Lung (tissue), 12 donors: ENCODE data around the gene C8G. TPM values are rescaled to one million over a fixed set of nuclear protein-coding genes. Genes with fewer than 3 reads are reported as not detected.

ENCODE experiments used
- ATAC-seq: fragments of 200-7000 bp; cut with Tn5 transposase; one replicate; pipeline ENCODE4 v1.9.1; 2020; ENCODE audit warnings: moderate number of reproducible peaks; ENCODE audit not compliant: insufficient read depth, low FRiP score
- DNase-seq, 3 donors: peaks; one replicate each; pipeline ENCODE4 v3.0.0-alpha.2; 2013 to 2017
- H3K27ac ChIP-seq, 2 donors: one replicate each; pipeline ENCODE4 v1.5.1; 2013; ENCODE audit warnings: mild to moderate bottlenecking in 2 of 2, moderate library complexity in 2 of 2, control low read depth in 1 of 2, inconsistent platforms in 1 of 2, low read depth in 1 of 2, low read length in 1 of 2
- H3K27me3 ChIP-seq, 3 donors: one replicate each; pipeline ENCODE4 v1.5.1; 2013; ENCODE audit warnings: low read length in 2 of 3; ENCODE audit not compliant: control insufficient read depth in 3 of 3, insufficient read depth in 3 of 3
- H3K36me3 ChIP-seq, 4 donors: one replicate each; pipeline ENCODE4 v1.5.1; 2013; ENCODE audit warnings: low read length in 4 of 4, mild to moderate bottlenecking in 1 of 4, moderate library complexity in 1 of 4; ENCODE audit not compliant: control insufficient read depth in 4 of 4, insufficient read depth in 4 of 4
- H3K4me1 ChIP-seq, 5 donors: one replicate each; pipeline ENCODE4 v1.5.1; 2013; ENCODE audit warnings: low read length in 5 of 5, mild to moderate bottlenecking in 2 of 5, moderate library complexity in 1 of 5; ENCODE audit not compliant: control insufficient read depth in 5 of 5, insufficient read depth in 5 of 5
- H3K4me3 ChIP-seq: one replicate; pipeline ENCODE4 v1.5.1; 2013; ENCODE audit warnings: mild to moderate bottlenecking, control low read depth, moderate library complexity
- H3K9ac ChIP-seq, 2 donors: one replicate each; pipeline ENCODE4 v1.5.1; 2013; ENCODE audit warnings: low read length in 2 of 2, control low read depth in 1 of 2; ENCODE audit not compliant: insufficient read depth in 1 of 2
- H3K9me3 ChIP-seq, 4 donors: one replicate each; pipeline ENCODE4 v1.5.1; 2013; ENCODE audit warnings: low read length in 3 of 4, mild to moderate bottlenecking in 1 of 4, moderate library complexity in 1 of 4; ENCODE audit not compliant: control insufficient read depth in 4 of 4, insufficient read depth in 3 of 4
- WGBS, 2 donors: extraction: QIAGEN DNeasy Blood & Tissue Kit; methylation state at CpG; one replicate each; pipeline ENCODE4 v1.1.7; 2013; 5-methylcytosine and 5-hydroxymethylcytosine counted together
- polyA plus RNA-seq, 2 donors: library from polyadenylated mRNA; stranded (reverse); fragments of 200-250 nt; gene quantifications; one replicate each; pipeline ENCODE4 v1.2.1, GENCODE V29; 2013
- total RNA-seq, 2 donors: library from RNA; depleted of rRNA in 1 of 2; stranded (reverse); fragments of >200 nt in 1 of 2; gene quantifications; one replicate each; pipeline ENCODE4 v1.2.1, GENCODE V29; 2014 to 2021
- TF ChIP-seq, protein P1 (sequence below): IDR thresholded peaks from 2 replicates; pipeline ENCODE4 v1.5.1; 2012; ENCODE audit warnings: mild to moderate bottlenecking; ENCODE audit errors: control extremely low read depth, extremely low read depth
- donor health status: control.
- donor health status: control.
- donor health status: Bipolar disorder and iron deficiency.
- donor health status: healthy.
- donor health status: DM: yes; HTN: yes; CAD: no.

Gene C8G
- total and polyA plus RNA-seq, 4 donors = 0.90 to 2.1 (median 1.4) TPM; not detected in 1

- ATAC-seq (no peak), DNase-seq (no peak)
- no peaks in the 10 kb centered on the region for H3K36me3 ChIP-seq
- no peaks in the 10 kb centered on the region for H3K27me3 ChIP-seq
- H3K9ac ChIP-seq = no peak overlapping the region
- TF ChIP-seq, protein P1, sequence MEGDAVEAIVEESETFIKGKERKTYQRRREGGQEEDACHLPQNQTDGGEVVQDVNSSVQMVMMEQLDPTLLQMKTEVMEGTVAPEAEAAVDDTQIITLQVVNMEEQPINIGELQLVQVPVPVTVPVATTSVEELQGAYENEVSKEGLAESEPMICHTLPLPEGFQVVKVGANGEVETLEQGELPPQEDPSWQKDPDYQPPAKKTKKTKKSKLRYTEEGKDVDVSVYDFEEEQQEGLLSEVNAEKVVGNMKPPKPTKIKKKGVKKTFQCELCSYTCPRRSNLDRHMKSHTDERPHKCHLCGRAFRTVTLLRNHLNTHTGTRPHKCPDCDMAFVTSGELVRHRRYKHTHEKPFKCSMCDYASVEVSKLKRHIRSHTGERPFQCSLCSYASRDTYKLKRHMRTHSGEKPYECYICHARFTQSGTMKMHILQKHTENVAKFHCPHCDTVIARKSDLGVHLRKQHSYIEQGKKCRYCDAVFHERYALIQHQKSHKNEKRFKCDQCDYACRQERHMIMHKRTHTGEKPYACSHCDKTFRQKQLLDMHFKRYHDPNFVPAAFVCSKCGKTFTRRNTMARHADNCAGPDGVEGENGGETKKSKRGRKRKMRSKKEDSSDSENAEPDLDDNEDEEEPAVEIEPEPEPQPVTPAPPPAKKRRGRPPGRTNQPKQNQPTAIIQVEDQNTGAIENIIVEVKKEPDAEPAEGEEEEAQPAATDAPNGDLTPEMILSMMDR = no peak
- H3K4me3 ChIP-seq = no peak overlapping the region
- H3K9me3 ChIP-seq = no peaks in the 10 kb centered on the region
- peaks cover 0 to 30% (median 9%) of the 10 kb centered on the region in 5 donors for H3K4me1 ChIP-seq
- 70 to 80% methylated on average over 13 of the region's 13 CpGs for WGBS, 2 donors
- H3K27ac ChIP-seq = no peak overlapping the region
Observed at GRCh38 chr9:136972743-136973142, 27.7 kb downstream of the C8G start.

DNA sequence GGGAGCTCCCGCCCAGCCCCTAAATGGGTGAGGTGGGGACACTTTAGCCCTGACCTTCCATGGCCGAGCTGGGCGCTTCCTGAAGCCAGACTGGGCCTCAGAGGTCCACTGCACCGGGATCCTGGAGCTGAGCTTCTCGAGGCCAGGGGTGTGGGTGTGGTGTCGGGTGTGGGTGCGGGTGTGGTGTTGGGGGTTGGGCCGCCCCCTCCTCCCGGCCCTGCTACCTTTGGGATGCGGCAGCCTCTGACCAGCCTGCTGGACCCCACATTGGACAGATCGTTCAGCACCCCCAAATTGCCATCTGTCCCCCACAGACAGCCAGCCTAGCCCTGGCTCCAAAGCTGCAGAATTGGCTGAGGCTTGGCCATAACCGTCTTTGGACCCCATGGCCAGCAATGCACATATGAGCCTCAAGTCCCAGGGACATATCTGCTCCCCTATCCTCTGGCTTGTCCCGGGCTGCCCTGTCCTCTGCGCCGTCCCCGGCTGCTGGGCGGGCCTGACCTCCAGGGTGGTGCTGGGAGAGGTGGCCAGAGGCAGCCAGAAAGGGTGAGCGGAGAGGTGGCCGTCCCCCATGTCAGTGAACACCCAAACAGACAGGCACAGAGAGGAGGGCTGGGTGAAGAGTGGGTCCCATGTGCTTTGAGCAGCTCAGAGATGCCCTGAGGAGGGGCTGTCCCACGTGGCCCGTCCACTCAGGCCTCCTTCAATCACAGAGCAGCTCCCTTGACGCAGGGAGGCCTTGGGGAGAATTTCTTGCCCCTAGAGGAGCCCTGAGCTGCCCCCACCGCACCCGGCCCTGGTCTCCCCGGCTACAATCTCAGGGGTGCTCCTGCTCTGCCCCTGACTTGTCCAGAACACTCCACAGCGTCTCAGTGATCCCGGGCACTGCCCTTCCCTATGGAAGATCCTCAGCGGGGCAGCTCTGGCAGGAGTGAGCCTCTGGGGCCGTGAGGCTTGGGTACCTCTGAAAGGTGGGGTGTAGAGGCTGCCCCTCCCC, 28.9 kb downstream of the C8G start:
- DNase-seq = no peak
- H3K9ac ChIP-seq = no peak overlapping the region
- no peaks in the 10 kb centered on the region for H3K36me3 ChIP-seq
- peaks cover 0 to 31% (median 5%) of the 10 kb centered on the region in 5 donors for H3K4me1 ChIP-seq
- no peaks in the 10 kb centered on the region for H3K9me3 ChIP-seq
- H3K27ac ChIP-seq = peak overlapping the region in 1 of 2 donors; percentile 11
- no peaks in the 10 kb centered on the region for H3K27me3 ChIP-seq
- WGBS, 2 donors = 88 to 95% methylated on average over 28 to 29 of the region's 29 CpGs
- ATAC-seq = no peak
- TF ChIP-seq, protein P1 = no peak
- no peak overlapping the region for H3K4me3 ChIP-seq

DNA sequence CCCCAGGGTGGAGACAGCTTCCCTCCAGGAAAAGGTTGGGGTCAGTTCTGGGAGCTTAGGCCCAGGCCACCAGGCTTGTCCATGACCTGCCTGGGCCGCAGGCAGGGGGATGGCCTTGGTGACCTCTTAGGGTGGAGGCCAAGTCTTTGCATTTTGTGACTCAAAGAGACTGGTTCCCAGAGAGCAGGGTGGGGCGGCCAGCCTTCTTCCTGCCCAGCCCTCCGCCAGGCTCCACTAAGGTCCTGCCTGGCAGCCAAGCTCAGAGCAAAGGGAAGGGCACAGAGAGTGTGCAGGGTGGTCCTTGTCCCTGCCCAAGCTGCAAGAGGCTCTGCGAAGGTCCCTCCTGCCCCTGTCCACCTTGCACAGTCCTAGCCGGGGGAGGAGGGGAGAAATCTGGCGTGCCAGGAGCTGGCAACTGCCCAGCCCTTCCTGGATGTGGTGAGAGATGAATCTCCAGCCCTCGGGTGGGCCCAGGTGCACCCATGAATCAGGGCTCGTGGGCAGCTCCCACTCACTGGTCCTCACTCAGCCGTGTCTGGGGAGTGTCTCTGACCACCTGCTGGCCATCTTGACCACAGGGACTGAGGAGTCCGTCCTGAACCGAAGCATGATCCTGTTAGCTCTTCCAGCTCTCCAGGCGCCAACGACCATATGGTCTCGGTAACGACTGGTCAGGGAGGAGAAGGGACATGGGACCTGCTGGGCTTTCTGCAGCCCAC, 29.9 kb downstream of the C8G start:
- Histone ChIP-seq H3K9ac (no peak overlapping the region), H3K9me3 (no peaks in the 10 kb centered on the region), H3K4me3 (no peak overlapping the region), H3K27me3 (no peaks in the 10 kb centered on the region), H3K27ac (peak overlapping the region; percentile 10 to 55), H3K4me1 (peaks cover 0 to 25% (median 5%) of the 10 kb centered on the region in 5 donors), H3K36me3 (no peaks in the 10 kb centered on the region)
- 52 to 55% methylated on average over 14 to 15 of the region's 15 CpGs for WGBS, 2 donors
- no peak for ATAC-seq
- TF ChIP-seq, protein P1 = no peak
- DNase-seq = no peak
